ENCODE measurements around the gene SLC4A3.

Gene SLC4A3

DNA sequence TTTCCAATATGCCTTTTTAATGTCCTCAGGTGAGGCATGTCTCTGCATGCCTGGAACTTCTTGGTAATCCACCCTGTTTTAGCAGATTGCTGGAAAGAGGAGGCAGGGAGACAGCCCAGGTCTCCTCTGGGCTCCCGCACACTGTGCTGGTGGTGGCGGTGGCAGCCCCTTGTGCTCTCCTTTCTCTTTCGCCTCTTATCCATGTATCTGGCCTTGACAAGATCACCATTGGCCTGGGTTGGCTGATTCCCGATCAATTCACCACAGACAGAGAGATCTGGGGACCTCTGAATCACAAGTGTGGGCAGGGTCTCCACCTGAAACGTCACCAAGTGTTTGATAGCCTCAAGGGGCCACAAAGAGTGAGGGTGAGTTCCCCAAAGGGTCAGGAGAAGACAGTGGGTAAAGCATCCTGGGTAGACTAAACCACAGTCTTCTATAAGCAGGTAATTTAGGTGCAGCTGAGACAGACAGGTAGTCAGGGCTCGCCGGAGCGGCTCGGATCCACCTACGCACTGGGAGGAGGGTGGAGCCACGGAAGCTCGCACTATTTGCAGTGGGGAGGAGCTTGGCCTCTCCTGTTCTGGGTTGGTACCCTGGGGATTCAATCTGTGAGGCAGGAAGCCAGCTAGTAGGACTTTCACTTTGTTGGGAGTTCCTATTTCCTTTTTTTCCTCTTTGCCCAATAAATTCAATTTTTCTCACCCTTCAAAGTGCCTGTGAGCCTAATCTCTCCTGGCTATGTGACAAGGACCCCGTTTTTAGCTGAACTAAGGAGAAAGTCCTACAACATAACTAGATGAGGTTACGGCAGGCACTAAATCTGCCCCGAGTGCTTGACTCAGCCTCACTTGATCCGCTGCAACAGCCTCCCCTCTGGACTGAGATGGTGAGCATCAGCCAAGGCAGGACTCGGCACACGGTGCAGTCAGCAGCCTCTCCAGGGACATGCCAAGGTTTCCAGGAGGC, 57.6 kb downstream of the SLC4A3 start:
- DNase-seq, result no peak

DNA sequence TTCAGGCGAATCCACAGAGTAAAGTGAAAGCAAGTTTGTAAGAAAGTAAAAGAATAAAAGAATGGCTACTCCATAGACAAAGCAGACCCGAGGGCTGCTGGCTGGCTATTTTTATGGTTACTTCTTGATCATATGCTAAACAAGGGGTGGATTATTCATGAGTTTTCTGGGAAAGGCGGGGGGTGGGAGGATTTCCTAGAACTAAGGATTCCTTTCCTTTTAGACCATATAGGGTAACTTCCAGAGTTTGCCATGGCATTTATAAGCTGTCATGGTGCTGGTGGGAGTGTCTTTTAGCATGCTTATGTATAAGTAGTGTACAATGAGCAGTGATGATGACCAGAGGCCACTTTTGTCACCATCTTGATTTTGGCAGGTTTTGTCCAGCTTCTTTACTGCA, 59.8 kb downstream of the SLC4A3 start:
- no peak for DNase-seq

DNA sequence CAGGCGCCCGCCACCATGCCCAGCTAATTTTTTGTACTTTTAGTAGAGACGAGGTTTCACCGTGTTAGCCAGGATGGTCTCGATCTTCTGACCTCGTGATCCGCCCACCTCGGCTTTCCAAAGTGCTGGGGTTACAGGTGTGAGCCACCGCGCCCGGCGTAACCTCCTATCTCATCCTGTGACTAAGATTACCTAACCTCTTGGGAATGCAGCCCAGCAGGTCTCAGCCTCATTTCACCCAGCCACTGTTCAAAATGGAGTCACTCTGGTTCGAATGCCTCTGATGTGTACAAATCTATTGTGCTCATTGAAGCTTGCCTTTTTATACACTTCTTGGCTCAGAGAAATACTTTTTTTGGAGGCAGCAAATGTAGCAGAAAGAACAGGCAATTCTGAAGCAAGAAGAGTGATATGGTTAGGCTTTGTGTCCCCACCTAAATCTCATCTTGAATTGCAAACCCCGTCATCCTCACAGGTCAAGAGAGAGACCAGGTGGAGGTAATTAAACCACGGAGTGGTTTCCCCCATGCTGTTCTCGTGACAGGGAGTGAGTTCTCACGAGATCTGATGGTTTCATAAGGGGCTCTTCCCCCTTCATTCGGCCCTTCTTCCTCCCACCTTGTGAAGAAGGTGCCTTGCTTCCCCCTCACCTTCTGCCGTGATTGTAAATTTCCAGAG, 60.6 kb downstream of the SLC4A3 start:
- DNase-seq, result no peak

DNA sequence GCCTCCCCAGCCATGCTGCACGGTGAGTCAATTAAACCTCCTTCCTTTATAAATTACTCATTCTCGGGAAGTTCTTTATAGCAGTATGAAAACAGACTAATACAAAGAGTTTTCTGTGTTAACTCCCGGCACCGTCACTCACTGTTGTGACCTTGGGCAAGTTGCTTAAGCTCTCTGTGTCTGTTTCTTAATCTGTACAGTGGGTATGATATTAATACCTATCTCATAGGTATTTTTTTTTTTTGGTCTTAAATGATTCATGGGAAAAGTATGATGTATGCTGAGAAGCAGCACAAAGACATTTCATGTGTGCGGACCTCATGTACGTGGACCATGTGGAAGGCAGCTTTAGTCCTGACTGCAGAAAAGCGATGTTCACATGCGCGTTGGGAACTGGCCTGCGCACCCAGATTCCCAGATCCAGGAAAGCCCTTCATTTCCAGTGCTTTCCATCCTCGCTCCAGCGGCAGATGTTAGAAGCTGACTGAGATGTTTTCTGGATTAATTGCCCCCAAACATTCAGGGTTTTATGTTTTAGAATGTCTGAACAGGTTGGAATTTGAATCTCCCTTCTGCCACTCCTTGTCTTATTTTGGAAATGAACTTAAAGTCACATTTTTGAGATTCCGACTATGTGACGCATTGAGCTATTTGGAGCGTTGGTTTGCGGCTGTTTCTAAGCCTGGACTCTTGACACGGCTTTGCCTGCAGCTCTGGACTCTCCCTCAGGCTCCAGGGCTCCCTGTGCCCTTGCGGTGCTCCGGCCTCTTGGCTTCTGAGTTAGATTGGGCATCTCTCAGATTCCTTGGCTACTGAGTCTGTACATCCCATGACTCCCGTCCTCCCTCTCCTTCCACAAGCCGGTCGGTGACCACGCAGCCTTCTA, 61.4 kb downstream of the SLC4A3 start:
- DNase-seq, result no peak

DNA sequence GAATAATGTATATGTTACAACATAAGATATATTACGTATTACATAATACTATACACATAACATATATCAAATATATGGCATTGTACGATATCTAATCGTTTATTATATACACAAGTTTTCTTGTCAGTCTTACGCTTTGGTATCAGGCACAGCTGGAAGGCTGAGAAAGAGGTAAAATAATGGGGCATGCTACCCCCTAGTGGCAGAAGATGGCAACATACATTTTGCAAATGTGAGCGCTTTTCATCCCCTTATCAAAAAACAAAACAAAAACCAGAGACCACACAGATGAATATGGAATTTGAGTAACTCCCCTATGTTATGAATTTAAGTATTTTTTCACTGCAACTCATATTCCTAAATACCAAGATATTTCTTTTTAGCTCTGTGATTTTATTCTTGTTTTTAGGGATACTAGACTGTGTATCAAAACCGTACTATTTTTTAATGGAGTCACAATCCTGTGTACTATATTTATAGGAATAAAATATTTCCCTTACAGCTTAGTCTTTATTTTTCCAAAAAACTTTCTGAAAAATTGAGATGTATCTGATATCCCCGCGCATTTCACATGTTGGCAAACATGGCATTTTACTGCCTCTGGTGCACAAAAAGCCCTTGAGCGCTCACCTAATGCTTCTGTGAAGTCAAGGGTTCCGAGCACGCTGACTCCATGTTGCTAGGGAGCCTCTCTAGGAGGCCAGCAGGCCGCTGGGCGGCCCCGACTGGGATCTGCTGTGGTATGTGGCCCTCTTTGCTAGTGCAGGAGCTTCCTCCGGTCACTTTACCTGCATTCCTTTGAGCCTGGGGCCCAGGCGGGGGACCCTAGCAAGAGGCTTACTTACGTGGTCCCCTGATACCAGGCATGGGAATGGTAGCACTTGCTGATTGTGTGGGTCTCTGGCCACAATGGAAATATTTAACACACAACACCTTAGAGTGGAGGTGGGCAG, 62.5 kb downstream of the SLC4A3 start:
- DNase-seq, result no peak

DNA sequence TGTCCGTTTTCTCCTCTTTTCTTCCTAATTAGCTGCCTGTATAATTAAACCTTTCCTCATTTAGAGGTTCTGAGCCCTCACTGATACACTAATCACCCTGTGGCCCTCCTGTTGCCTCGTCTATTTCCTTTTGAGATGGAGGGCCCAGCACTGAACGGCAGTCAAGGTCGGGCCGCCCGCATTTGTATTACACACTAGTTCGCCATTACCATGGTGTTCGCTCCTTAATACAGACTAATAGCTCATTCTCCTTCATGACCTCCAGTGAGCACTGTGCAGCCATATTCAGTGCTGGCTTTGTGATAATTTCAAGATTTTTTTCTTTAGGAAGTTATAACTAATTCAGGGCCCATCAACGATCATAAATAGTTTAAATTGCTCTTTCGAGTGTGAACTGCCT, 64.1 kb downstream of the SLC4A3 start:
- DNase-seq, result no peak

All from effector CD4-positive, alpha-beta T cell (primary cell).